Activated CD4-positive, CD25-positive, alpha-beta regulatory T cell treated with anti-CD3 and anti-CD28 coated beads, Interleukin-2, amount 50 U/mL, for 16 hours (primary cell): ENCODE data around the gene PGC.
A peak's percentile ranks its signal among the peaks of the same experiment; 100 is the strongest.

Source experiments
- DNase-seq: peaks from one replicate; pipeline ENCODE4 v3.0.0-alpha.2; 2020; ENCODE audit warnings: low read depth, low spot score

Gene PGC

DNA sequence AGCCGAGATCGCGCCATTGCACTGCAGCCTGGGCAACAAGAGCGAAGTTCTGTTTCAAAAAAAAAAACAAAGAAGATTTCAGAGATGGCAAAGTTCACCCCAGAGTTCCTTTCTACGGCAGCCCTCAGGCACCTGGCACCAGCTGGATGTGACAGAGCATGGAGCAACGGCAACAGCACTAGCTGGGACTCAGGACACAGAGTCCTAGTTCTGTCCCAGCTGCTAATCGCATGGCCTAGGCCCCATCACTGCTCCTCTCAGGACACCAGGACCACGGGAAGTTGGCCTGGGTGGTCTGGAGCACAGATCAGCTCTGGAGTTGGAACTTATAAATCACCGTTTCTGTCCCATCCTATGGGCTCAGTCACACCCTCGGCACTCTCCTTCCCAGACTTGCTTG, 1.1 kb downstream of the PGC start:
- DNase-seq: no peak

DNA sequence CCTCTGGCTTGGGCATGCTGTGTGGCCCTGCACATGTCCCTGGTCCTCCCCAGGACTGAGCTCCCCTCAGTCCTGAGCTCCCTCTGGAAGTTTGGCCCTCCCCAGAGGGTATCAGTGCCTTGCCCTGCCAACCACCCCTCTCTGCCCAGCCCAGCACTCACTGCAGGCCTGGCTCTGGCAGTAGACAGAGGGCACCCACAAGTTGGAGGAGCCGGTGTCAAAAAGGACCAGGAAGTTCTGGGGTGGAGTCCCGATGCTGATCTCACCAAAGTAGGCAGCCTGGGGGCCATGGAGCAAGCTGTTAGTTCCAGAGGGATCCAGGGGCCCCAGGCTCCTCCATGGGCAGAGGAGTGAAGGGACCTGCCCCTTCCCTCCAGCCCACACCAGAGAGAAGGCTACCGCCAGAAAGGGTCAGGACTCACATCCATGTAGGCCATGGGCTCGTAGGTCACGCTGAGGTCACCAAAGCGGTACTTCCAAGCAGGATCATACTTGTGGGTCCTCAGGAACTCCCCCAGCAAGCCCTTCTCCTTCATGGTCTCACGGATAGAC, 2.9 kb downstream of the PGC start:
- no peak for DNase-seq

DNA sequence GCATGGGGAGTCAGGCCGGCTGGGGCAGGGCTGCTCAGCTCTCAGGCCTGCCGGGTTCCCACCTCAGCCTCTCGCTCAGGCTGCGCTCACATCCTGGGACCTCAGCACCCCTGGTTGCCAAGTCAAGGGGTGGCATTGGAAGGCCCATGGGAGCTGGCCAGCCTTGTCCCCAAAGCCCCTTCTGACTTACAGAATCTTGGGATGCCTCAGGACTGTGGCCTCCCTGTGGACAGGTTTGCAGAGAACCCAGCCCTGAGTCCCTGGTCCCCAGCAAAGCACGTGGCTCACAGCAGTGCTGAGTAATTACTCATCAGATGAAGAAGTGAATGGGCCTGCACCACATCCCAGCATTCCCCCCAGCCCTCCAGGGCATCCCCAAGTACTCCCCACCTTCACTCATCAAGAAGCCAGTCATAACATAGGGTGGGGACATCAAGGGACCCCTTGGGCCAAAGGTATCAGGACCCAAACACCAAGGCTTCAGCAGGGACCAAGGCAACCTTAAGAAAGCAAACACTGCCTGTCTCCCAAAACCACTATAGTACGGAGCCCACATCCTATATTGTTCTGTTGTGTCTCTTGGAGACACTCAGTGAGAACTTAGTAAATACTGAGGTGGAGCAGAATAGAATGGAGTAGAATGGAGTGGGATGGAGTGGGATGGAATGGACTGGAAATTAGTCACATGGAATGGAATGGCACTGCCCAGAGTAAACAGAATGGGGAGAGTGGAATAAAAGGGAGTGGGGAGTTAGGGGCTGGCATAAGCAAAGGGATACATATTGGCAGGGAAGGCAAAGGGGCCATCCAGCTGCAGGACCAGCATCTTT, 3.6 kb downstream of the PGC start:
- DNase-seq: no peak

GRCh38 chr6:41741625-41742490, 5.3 kb downstream of the PGC start:
- DNase-seq: no peak

DNA sequence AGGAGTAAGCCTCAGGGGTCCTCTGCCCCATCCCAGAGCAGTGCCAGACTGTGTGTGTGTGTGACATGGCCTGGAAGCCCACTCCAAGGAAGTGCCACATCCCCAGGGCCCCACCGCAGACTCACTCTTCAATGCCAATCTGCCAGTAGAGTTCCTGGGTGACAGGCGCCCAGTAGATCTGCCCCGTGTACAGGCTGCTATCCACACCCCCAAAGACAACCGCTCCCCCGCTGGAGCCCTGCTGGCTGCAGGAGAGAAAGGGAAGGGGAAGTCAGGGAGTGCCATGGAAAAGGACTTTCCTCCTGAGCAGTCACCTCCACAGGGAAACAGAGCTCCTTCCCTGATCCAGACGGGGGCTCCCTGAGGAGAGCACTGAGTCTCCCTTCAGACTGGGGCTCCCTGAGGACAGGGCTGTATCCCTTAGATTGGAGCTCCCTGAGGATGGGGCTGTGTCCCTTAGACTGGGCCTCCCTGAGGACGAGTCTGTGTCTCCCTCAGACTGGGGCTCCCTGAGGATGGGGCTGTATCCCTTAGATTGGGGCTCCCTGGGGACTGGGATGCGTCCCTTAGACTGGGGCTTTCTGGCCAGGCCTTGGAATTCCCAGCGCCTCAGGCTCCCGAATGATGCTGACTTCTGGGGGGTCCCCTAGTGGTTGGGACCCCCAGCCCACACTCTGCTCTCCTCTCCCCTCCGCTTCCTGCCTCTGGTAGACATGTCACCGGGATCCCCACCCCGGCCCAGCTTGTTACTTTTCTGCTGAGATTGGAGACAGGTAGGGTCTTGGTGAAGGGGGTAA, 6.6 kb downstream of the PGC start:
- no peak for DNase-seq

DNA sequence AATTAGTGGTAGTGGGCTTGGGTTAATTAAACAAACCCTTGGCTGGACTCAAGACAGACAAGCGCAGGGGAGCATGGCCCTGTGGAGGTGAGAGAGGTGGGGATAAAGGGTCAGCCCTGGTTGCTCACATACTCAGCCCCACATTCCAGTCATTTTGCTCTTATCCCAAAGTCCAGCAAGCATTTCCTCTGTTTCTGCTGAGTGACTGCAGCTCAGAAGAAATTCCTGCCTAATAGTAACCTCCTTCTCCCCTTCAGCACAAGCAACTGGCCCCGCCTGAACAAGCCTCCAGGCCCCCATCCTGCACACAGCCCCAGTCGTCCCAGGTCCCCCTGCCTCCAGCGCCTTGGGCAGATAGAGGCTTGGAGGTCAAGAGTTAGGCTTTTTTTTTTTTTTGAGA, 8.2 kb downstream of the PGC start:
- DNase-seq: no peak

- DNase-seq: no peak
Observed at GRCh38 chr6:41737591-41738130, 9.5 kb downstream of the PGC start.

GRCh38 chr6:41736800-41737555, 10.2 kb downstream of the PGC start:
- DNase-seq: no peak

DNA sequence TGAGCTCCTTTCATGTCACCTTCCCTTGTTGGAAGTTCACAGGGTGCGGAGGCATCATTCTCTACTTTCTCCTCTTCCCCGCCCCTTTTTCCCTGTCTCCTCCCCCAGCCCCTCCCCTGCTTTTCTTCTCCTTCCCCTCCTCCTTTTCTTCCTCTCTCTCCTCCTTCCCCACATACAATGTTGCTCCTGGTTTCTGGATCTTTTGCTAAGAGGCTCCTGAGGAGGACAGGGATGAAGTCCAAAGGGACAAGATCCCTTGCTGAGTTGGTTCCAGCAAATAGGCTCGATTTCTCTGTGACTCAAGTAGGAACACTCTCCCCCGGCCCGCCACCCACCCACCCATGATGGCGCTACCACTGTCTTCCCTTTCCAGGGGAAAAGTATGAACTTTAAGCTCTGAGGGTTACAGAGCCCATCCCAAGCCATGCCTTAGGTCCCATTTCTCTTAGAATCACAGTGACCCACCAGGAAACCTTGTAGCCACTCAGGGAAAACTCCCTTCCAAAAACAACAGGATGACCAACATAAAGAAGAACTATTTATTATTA, 10.9 kb downstream of the PGC start:
- no peak for DNase-seq

GRCh38 chr6:41735427-41736185, 11.6 kb downstream of the PGC start, which contains the start of gene TFEB:
Gene TFEB, minus strand, starts transcription at chr6:41735608. Its CDS starts 44,395 bp downstream, at chr6:41691213.
- peak; percentile 88 for DNase-seq

DNA sequence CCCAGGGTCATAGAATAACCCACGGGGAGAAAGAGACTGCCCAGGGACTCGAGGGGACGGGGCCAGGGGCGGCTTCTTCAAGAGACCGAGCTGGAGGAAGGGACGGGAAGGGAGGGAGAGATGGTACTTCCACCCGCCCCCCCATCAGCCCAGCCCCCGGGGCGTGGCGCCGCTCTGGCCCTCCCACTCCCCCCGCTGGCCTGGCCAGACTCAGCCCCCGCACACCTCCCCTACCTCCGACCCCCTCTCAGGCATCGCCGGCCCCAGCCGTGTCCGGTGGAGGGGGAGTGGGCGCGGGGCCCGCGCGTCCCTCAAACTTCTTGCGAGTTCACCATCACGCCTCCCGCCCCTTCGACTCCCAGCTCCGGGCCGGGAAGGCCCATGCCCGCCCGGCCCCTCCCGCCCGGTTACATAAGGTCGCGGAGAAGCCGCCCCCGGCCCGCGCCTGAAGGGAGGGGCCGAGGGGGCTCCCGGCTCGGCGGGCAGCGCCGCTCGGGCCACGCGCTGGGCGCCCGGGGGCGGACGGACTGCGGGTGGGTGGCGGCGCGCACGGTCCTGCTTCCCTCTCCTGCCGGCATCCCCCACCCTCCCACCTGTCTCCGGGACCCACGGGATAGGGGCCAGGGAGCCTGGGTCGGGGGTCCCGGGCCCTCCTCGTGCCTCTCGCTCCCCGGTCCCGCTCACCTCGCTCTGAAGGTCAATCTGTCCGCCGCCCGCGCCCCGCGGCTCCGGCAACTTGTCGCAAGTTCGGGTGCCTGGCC, 12.4 kb downstream of the PGC start:
- DNase-seq: peak; percentile 40

GRCh38 chr6:41733707-41734665, 13.2 kb downstream of the PGC start:
- DNase-seq: peak; percentile 28

- no peak for DNase-seq
Observed at GRCh38 chr6:41733360-41733706, 13.9 kb downstream of the PGC start.

DNA sequence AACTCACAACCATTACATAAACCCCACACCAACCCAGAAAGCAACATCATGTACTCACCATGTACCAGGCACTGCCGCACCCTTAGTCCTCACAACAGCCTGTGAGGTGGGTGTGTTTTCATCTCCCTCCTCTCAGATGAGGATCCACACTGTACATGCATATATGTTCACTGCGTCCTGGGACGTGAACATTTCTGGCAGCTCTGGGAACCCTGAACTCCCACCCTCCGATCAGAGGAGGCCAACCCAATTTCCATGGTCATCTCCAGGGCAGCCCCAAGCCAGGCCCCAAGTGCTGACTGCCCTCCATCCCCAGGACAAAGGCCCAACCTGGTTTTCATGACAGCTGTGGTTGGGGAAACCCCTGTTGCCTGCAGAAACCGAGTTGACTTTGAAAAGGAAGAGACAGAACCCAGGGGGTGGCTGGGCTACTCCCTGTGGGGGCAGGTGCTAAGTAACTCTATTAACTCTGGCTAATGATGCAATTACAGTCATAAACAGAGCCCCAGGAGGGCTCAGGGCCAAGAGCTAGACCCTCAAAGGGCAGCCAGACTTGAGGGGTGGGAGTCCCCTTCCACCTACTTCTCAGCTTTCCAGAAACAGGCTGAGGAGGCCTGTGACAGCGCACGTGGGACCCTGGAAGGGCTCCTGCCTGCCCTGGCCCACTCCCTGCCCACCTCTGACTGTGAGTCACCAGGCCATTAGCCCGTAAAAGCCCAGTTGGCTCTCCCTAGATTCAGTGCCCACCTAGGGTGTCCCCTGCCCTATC, 14.4 kb downstream of the PGC start:
- DNase-seq: no peak

GRCh38 chr6:41732149-41732548, 15.0 kb downstream of the PGC start:
- DNase-seq: no peak

- no peak for DNase-seq
Observed at GRCh38 chr6:41731561-41732086, 15.6 kb downstream of the PGC start.
